Measurements from ENCODE around the gene NEDD8. TPM values are rescaled to one million over a fixed set of nuclear protein-coding genes. Genes with fewer than 3 reads are reported as not detected.

The NEDD8 gene
- total RNA-seq, 8 experiments from 2014 or later, result 180 to 362 (median 267) TPM

DNA sequence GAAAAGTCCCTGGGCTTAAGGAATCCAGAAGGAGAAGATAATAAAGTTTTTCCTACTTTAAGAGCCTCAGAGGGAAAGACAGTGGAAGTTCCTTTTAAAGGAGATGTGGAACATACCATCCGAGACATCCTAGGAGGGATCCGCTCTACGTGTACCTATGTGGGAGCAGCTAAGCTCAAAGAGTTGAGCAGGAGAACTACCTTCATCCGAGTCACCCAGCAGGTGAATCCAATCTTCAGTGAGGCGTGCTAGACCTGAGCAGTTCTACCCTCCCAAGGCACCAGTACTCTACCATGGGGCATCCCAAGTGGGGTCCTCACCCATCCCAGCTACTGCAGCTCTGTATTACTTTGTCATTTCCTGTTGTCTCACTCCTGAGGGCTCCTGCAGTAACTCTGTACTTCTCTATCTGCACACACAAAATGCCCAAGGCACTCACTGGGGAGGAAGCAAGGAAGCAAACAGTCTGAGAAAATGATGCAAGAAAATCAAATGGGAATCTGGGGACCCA is 6.4 kb upstream of the NEDD8 start:
- no peak for ATAC-seq (replicated peaks in 6 of 8)
- H3K4me3 ChIP-seq, result no peak overlapping the region
- no peak overlapping the region for H3K27ac ChIP-seq
- 85 to 100% (median 100%) methylated on average over 1 to 5 of the region's 5 CpGs; no CpG with 5 or more reads in 4 of the 10 experiments for WGBS, 10 experiments
- peaks cover 14 to 31% of the 10 kb centered on the region in 2 donors for H3K4me1 ChIP-seq (replicated peaks in 1 of 2)
- in situ Hi-C loops (cut with MboI; ENCODE audit: low pct_unique_long_range_greater_than_20kb in 2 of 9, low sequenced_read_pairs in 9 of 9, unreplicated experiment in 9 of 9), result no loop called here

DNA sequence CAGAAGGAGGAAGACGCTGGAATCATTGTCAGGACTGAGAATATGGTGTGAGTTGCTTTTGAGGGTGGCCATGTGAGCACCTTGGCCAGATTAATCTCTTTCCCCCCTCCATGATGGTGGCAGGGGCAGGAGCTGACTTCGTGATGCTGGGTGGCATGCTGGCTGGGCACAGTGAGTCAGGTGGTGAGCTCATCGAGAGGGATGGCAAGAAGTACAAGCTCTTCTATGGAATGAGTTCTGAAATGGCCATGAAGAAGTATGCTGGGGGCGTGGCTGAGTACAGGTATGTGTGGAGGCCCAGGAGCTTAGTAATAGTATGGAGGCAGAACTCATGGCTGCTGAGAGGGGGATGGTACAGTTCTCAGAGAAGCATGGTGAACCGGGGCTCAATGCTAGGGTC is 6.0 kb upstream of the NEDD8 start:
- in situ Hi-C loops (cut with MboI; ENCODE audit: low pct_unique_long_range_greater_than_20kb in 2 of 9, low sequenced_read_pairs in 9 of 9, unreplicated experiment in 9 of 9), result no loop called here
- peaks cover 16 to 33% of the 10 kb centered on the region in 2 donors for H3K4me1 ChIP-seq (replicated peaks in 1 of 2)
- ATAC-seq (replicated peaks in 6 of 8), result no peak
- H3K4me3 ChIP-seq, result no peak overlapping the region
- no peak overlapping the region for H3K27ac ChIP-seq
- WGBS, 10 experiments, result 58 to 100% (median 82%) methylated on average over 1 to 4 of the region's 5 CpGs; no CpG with 5 or more reads in 4 of the 10 experiments

DNA sequence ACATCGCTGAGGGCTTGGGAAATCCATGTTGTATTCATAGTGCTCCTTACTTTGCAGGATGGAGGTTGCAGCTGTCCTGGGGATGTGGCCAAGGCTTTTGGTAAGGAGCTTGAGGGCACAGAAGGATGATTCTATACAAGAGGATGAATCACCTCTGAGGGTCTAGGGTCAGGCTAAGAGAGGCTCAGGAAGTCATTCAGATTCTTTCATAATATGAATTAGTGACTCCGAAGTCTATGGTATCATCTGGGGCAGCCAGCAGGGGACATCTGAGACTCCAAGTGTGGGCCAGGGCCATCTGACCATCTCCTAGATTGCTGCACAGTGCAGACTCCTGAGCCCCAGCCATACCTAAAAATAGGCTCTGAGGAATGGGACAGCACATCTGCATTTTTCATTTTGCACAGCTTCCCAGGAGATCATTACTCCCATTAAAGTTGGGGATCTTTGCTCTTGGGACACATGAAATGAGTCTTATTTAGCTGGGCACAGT is 5.3 kb upstream of the NEDD8 start:
- Histone ChIP-seq H3K4me1 (replicated peaks in 1 of 2) (peaks cover 17 to 33% of the 10 kb centered on the region in 2 donors), H3K4me3 (no peak overlapping the region), H3K27ac (no peak overlapping the region)
- in situ Hi-C loops (cut with MboI; ENCODE audit: low pct_unique_long_range_greater_than_20kb in 2 of 9, low sequenced_read_pairs in 9 of 9, unreplicated experiment in 9 of 9), result no loop called here
- 67 to 100% (median 100%) methylated on average over 1 of the region's 2 CpGs; no CpG with 5 or more reads in 6 of the 10 experiments for WGBS, 10 experiments
- ATAC-seq (replicated peaks in 6 of 8), result no peak

DNA sequence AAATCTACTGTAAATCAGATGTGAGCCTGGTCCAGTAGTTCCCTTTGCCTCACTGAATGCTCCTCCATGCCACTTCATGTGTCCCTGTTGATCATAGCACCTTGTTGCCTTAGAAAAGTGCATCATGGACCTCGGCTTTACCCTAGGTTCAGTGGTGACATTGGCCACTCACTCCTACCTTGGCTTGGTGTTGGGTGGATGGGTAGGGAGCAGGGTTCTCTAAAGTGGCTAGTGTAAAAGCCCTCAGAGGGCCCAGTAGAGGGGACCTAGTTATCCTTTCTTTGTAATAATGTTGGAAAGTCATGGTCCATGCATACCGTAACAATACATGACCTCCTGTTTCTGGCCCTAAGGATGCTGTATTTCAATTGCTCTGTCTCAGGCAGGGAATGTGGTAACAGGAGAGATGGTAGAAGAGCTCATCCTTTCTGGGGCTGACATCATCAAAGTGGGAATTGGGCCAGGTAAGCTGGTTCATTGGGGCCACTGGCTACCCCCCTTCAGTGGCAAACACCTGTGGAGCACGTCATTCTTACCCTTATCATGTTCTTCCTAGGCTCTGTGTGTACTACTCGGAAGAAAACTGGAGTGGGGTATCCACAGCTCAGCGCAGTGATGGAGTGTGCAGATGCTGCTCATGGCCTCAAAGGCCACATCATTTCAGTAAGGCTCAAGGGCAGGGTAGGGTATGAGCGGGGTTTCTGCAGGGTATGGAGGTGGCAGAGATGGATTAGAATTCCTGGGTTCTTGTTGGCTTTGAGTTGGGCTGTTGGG is 4.7 kb upstream of the NEDD8 start:
- Histone ChIP-seq H3K27ac (no peak overlapping the region), H3K4me1 (replicated peaks in 1 of 2) (peaks cover 17 to 33% of the 10 kb centered on the region in 2 donors), H3K4me3 (no peak overlapping the region)
- in situ Hi-C loops (cut with MboI; ENCODE audit: low pct_unique_long_range_greater_than_20kb in 2 of 9, low sequenced_read_pairs in 9 of 9, unreplicated experiment in 9 of 9), result no loop called here
- ATAC-seq (replicated peaks in 6 of 8), result no peak
- 90 to 100% (median 100%) methylated on average over 1 to 5 of the region's 6 CpGs; no CpG with 5 or more reads in 1 of the 10 experiments for WGBS, 10 experiments

DNA sequence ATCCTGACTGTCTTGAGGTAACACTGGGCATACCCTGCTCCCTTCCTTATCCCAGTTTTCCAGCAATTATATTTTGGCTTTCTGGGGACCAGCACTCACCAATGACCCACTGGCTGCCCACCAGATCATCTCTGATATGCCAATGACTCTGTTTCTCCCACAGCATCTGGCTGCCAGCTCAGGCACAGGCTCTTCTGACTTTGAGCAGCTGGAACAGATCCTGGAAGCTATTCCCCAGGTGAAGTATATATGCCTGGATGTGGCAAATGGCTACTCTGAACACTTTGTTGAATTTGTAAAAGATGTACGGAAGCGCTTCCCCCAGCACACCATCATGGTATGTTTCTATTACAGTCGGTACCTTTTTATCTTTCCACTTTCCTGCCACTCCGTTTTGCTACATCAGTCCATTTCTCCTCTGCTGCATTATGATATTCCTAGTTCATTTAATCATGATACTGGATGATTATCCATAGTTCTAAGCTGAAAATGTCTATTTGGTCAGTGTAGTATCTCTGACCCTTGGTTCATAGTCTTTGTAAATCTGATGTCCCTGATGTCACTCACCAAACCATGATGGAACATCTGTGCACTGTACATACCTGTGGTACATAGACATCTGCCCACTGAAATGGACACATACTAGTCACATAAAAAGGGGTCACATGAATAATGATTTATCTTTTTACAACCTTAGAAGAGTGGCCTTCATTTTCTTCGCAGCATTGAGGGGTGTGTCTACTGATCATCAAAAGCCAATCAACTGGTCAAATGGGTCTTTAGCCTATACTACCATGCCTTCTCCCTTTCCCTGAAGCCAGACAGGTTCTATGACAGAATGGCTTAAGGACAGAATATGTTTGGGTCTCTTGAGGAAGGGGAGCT is 3.9 kb upstream of the NEDD8 start:
- no peak for ATAC-seq (replicated peaks in 6 of 8)
- WGBS, 10 experiments, result 83 to 100% (median 98%) methylated on average over 1 to 5 of the region's 5 CpGs; no CpG with 5 or more reads in 3 of the 10 experiments
- Histone ChIP-seq H3K27ac (no peak overlapping the region), H3K4me1 (replicated peaks in 1 of 2) (peaks cover 11 to 30% of the 10 kb centered on the region in 2 donors), H3K4me3 (no peak overlapping the region)
- in situ Hi-C loops (cut with MboI; ENCODE audit: low pct_unique_long_range_greater_than_20kb in 2 of 9, low sequenced_read_pairs in 9 of 9, unreplicated experiment in 9 of 9), result no loop called here

DNA sequence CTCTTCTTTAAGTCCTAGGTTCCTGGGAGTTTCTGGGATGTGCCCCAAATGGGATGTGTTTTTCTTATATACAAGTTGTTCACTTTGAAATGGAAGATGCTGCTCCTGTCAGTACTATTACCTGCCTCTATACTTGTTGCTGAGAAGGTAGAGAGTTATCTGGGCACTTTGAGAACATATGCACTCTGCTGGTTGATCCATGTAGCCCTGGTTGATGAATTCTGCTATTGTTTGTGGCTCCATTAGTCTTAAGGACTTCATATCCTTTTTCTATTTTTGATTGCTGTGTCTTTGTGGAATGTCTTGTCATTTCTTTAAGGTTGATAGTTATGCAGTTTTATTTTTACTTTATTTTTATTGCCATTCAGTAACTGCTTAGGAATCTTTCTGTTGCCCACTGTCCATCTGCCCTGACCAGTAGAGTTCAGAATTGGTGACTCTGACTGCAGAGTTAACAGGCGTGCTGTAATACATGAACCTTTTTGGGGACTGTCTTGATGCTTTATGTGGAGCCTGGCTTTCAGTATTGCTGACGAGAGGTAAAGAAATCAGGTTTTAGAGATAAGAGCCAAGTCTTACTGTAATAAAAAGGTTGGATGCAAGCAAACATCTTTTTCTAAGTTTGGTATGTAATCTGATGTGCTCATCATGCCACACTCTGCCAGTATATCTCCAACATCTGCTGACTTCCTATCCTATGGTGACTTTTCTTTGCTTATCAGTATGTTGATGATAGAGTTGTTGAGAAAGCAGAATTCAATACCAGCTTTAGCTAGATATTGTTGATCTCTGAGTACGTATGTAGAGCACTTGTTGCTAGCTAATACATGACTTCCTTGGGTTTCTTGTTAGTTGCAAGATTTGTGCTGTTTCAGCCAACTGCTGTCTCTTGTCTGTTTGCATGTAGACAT is 2.2 kb upstream of the NEDD8 start:
- H3K4me1 ChIP-seq (replicated peaks in 1 of 2), result peaks cover 11 to 18% of the 10 kb centered on the region in 2 donors
- in situ Hi-C loops (cut with MboI; ENCODE audit: low pct_unique_long_range_greater_than_20kb in 2 of 9, low sequenced_read_pairs in 9 of 9, unreplicated experiment in 9 of 9), result no loop called here
- H3K27ac ChIP-seq, result no peak overlapping the region
- H3K4me3 ChIP-seq, result no peak overlapping the region
- no peak for ATAC-seq (replicated peaks in 6 of 8)
- WGBS, 10 experiments, result 43 to 100% (median 97%) methylated on average over 1 to 3 of the region's 3 CpGs; no CpG with 5 or more reads in 1 of the 10 experiments

DNA sequence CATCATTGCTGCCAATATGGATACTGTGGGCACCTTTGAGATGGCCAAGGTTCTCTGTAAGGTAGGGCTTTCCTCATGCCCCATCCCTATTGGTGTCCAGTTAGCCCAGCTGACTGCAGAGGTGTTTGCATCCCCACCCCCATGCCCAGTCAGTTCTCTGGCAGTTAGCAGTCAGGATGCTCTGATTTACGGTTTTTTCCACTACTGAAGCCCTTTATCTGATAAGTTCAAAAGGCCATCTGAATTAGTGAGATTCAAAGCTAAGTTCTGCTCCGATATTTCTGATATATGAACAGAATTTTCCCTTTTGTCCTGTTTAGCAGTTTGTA is 1.3 kb upstream of the NEDD8 start:
- H3K27ac ChIP-seq, result no peak overlapping the region
- ATAC-seq (replicated peaks in 6 of 8), result no peak
- in situ Hi-C loops (cut with MboI; ENCODE audit: low pct_unique_long_range_greater_than_20kb in 2 of 9, low sequenced_read_pairs in 9 of 9, unreplicated experiment in 9 of 9), result no loop called here
- 50 to 100% (median 85%) methylated on average over 1 to 2 of the region's 2 CpGs; no CpG with 5 or more reads in 2 of the 10 experiments for WGBS, 10 experiments
- peak overlapping the region; percentile 66 to 97 (median 90) for H3K4me3 ChIP-seq
- peaks cover 11 to 15% of the 10 kb centered on the region in 2 donors for H3K4me1 ChIP-seq (replicated peaks in 1 of 2)

DNA sequence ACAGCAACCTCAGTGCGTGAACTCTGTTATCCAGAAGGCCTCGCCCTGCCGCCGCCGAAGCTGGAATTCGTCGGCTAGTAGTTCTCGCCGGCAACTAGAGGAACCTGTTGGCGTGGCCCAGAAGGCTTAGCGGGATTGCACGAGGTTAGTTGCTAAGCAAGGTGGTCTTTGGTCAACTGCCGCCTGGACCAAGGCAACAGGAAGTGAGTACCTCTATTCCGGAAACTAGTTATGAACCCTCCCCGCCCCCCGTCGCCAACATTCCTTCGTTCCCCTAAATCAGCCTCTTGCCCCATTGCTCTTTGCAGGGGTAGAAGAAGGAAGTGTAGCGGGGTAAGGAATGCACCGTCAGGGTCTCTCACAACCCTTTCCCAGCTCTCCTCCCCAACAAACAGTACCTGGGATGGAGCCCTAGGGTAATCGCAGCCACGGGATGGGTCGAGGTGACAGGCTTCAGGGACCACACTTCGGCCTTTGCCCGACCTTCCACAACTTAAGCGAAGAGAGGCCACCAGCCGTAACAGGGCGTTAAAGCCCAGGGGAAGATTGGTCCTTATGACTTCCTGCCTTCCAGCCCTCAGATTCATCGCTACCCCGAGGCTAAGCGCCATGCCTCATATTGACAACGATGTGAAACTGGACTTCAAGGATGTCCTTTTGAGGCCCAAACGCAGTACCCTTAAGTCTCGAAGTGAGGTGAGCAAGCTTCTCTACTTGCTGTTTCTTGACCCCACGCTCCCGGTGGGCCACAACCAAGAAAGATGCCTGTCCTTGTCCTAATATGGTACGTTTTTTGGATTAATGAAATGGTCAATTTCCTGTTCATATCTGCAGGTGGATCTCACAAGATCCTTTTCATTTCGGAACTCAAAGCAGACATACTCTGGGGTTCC is 724 bp upstream of the NEDD8 start, which contains the start of gene GMPR2:
GMPR2 (plus strand) TSS at position 285 of the 893 bp plus-strand sequence; CDS start at position 610, 325 bp downstream.
- in situ Hi-C loops (cut with MboI; ENCODE audit: low pct_unique_long_range_greater_than_20kb in 2 of 9, low sequenced_read_pairs in 9 of 9, unreplicated experiment in 9 of 9), result no loop called here
- H3K4me3 ChIP-seq, result peak within 1 kb of the TSS; percentile 66 to 97 (median 90)
- H3K27ac ChIP-seq, result peak within 1 kb of the TSS; percentile 84 to 95
- 0 to 40% (median 9%) methylated on average over 1 to 26 of the region's 38 CpGs; no CpG with 5 or more reads in 1 of the 10 experiments for WGBS, 10 experiments
- ATAC-seq (replicated peaks in 6 of 8), result peak; percentile 32 to 83 (median 80)
- H3K4me1 ChIP-seq (replicated peaks in 1 of 2), result peaks cover 11 to 15% of the 10 kb centered on the region in 2 donors

DNA sequence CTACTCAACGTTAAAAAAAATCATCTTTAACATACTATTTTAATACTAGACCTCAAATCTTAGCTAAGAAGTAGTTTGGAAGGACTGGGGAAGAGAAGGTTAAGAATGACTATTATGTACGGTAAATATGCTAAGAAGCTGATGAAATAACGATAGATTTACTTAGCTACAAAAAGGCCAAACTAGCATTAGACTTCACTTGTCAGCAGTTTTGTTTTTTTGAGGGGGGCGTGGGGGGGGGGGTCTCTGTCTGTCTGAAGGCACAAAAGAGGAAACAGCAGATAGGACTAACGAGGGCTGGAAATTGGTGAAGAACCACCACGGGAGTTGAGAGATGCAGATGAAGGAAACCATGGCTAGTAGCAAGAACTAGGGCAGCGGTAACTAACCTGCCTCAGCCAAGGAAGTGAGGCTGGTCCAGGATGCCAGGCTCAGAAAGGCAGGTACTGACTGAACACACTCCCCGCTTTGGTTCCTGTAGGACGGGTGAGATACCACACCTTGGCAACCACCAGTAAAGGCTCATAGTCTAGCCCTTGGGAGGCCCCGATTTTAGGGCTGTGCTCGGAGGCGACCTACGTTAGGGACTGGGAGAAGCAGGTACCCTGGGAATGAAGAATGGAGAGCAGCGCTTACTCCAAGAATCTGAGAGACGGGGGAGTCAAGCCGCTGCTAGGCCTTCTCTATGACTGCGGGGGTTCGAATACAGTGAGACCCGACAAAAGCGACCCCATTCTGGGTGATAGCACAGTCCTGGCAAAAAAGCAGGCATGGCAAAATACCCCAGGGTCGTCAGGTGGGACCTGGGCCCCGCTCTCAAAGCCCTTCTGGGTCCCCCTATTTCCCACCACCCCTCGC is 675 bp downstream of the NEDD8 start:
- peak overlapping the region; percentile 66 to 97 (median 90) for H3K4me3 ChIP-seq
- 3 to 85% (median 22%) methylated on average over 2 to 9 of the region's 23 CpGs; no CpG with 5 or more reads in 1 of the 10 experiments for WGBS, 10 experiments
- peak overlapping the region; percentile 84 to 95 for H3K27ac ChIP-seq
- H3K4me1 ChIP-seq (replicated peaks in 1 of 2), result peaks cover 11 to 15% of the 10 kb centered on the region in 2 donors
- in situ Hi-C loops (cut with MboI; ENCODE audit: low pct_unique_long_range_greater_than_20kb in 2 of 9, low sequenced_read_pairs in 9 of 9, unreplicated experiment in 9 of 9), result no loop called here
- ATAC-seq (replicated peaks in 6 of 8), result peak in 3 of 8 experiments; percentile 4 to 7 (median 5)

DNA sequence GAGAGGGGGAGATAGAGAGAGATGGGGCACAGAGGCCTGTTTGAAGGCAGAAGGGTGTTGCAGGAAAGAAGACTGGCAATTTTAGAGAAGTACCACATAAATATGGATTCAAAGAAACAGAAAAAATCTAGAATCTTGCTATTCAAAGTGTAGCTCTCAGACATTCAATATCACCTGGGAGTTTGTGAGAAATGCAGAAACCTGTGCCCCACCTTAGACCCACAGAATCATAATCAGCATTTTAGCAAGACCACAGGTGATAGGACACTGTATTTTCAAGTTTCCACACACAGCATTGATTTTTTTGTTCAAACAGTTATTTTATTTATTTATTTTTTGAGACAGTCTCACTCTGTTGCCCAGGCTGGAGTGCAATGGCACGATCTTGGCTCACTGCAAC is 3.3 kb downstream of the NEDD8 start:
- WGBS, 10 experiments, result 0% methylated on average over 1 of the region's 1 CpG; no CpG with 5 or more reads in 9 of the 10 experiments
- H3K4me3 ChIP-seq, result no peak overlapping the region
- in situ Hi-C loops (cut with MboI; ENCODE audit: low pct_unique_long_range_greater_than_20kb in 2 of 9, low sequenced_read_pairs in 9 of 9, unreplicated experiment in 9 of 9), result no loop called here
- no peak for ATAC-seq (replicated peaks in 6 of 8)
- H3K4me1 ChIP-seq (replicated peaks in 1 of 2), result peaks cover 11 to 13% of the 10 kb centered on the region in 2 donors
- no peak overlapping the region for H3K27ac ChIP-seq
